Mammary epithelial cell (primary cell): Measurements from ENCODE around the gene ACTN2.

Experiments
- EZH2 ChIP-seq: IDR thresholded peaks from 2 replicates; pipeline ENCODE4 v1.6.1; 2012; ENCODE audit warnings: low read length, inconsistent platforms, borderline replicate concordance
- TF ChIP-seq, protein P1 (sequence below), 2 donors: IDR thresholded peaks in 1 of 2; conservative IDR thresholded peaks in 1 of 2; 2 replicates each; pipeline ENCODE4 v1.5.1; 2011 to 2012; ENCODE audit warnings: inconsistent platforms in 2 of 2, low read length in 2 of 2, mild to moderate bottlenecking in 2 of 2, control low read depth in 1 of 2, low read depth in 1 of 2; ENCODE audit not compliant: insufficient read depth in 1 of 2; ENCODE audit errors: extremely low read depth in 1 of 2

DNA sequence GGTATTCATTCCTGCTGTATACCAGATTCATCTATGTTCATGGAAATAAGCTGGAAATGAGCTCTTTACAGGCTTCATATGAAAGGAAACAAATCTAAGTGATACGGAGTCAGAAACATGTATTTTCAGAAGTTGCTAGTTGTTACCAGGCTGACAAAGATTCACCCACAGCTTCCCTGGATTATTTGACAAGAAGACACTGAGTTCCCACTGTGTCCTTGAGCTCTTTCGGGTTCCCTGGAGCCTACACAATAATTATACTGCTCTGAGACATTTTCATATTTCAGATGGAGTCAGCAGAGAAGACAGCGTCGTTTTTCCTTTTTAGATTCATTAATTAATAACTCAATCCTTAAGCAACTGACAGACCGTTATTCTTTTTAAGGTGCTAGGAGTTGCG, 79.5 kb downstream of the ACTN2 start:
- TF ChIP-seq, protein P1, sequence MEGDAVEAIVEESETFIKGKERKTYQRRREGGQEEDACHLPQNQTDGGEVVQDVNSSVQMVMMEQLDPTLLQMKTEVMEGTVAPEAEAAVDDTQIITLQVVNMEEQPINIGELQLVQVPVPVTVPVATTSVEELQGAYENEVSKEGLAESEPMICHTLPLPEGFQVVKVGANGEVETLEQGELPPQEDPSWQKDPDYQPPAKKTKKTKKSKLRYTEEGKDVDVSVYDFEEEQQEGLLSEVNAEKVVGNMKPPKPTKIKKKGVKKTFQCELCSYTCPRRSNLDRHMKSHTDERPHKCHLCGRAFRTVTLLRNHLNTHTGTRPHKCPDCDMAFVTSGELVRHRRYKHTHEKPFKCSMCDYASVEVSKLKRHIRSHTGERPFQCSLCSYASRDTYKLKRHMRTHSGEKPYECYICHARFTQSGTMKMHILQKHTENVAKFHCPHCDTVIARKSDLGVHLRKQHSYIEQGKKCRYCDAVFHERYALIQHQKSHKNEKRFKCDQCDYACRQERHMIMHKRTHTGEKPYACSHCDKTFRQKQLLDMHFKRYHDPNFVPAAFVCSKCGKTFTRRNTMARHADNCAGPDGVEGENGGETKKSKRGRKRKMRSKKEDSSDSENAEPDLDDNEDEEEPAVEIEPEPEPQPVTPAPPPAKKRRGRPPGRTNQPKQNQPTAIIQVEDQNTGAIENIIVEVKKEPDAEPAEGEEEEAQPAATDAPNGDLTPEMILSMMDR (conservative IDR thresholded peaks at IDR 0.05 in 1 of 2, IDR thresholded peaks at IDR 0.05 in 1 of 2; ENCODE audit: extremely low read depth in 1 of 2, insufficient read depth in 1 of 2, low read depth in 1 of 2, low read length in 2 of 2): no peak
- no peak for TF ChIP-seq EZH2
